HEK293T (cell line): ENCODE data around the gene RGS3.

ENCODE experiments used
- CTCF ChIA-PET: fragments of 350-600 bp; formaldehyde crosslinking; extraction: SDS; loops from one replicate; lab custom pipeline; 2021; ENCODE audit warnings: antibody characterized with exemption, inconsistent platforms; lab: Yijun Ruan, JAX
- POLR2A ChIA-PET: fragments of 350-600 bp; formaldehyde crosslinking; extraction: SDS; loops from one replicate; lab custom pipeline; 2020; ENCODE audit warnings: antibody characterized with exemption, inconsistent platforms; lab: Yijun Ruan, JAX
- DNase-seq: peaks from one replicate; pipeline ENCODE4 v3.0.0; 2012; ENCODE audit warnings: mixed read lengths; ENCODE audit errors: extremely low spot score
- ARNT ChIP-seq: fragments of 450-650 bp; IDR thresholded peaks from 2 replicates; pipeline ENCODE4 v1.6.1; 2017; ENCODE audit warnings: mild to moderate bottlenecking
- BHLHE40 ChIP-seq: fragments of 450-650 bp; IDR thresholded peaks from 2 replicates; pipeline ENCODE4 v1.6.1; 2016; ENCODE audit warnings: mild to moderate bottlenecking, moderate library complexity, borderline replicate concordance
- CTBP1 ChIP-seq: fragments of 450-650 bp; IDR thresholded peaks from 2 replicates; pipeline ENCODE4 v1.6.1; 2016; ENCODE audit warnings: borderline replicate concordance
- ELF4 ChIP-seq: fragments of 450-650 bp; IDR thresholded peaks from 2 replicates; pipeline ENCODE4 v1.6.1; 2017; ENCODE audit warnings: antibody characterized with exemption
- FOXA1 ChIP-seq: fragments of 450-650 bp; IDR thresholded peaks from 2 replicates; pipeline ENCODE4 v1.6.1; 2016; ENCODE audit warnings: mild to moderate bottlenecking
- FOXK2 ChIP-seq: fragments of 450-650 bp; IDR thresholded peaks from 2 replicates; pipeline ENCODE4 v1.6.1; 2016; ENCODE audit warnings: mild to moderate bottlenecking
- FOXM1 ChIP-seq: fragments of 450-650 bp; IDR thresholded peaks from 2 replicates; pipeline ENCODE4 v1.6.1; 2017; ENCODE audit warnings: mild to moderate bottlenecking, borderline replicate concordance
- HDGF ChIP-seq: fragments of 450-650 bp; IDR thresholded peaks from 2 replicates; pipeline ENCODE4 v1.6.1; 2017; ENCODE audit warnings: antibody characterized with exemption, borderline replicate concordance
- L3MBTL2 ChIP-seq: fragments of 450-650 bp; conservative IDR thresholded peaks from 2 replicates; pipeline ENCODE4 v1.6.1; 2016; ENCODE audit warnings: mild to moderate bottlenecking
- LEF1 ChIP-seq: fragments of 450-650 bp; IDR thresholded peaks from 2 replicates; pipeline ENCODE4 v1.6.1; 2017; ENCODE audit warnings: mild to moderate bottlenecking, borderline replicate concordance
- NFRKB ChIP-seq: fragments of 450-650 bp; IDR thresholded peaks from 2 replicates; pipeline ENCODE4 v1.6.1; 2016; ENCODE audit warnings: mild to moderate bottlenecking, moderate library complexity
- SP1 ChIP-seq: fragments of 450-650 bp; IDR thresholded peaks from 2 replicates; pipeline ENCODE4 v1.6.1; 2017
- SUZ12 ChIP-seq: fragments of 450-650 bp; IDR thresholded peaks from 2 replicates; pipeline ENCODE4 v1.6.1; 2016; ENCODE audit warnings: mild to moderate bottlenecking
- TARDBP ChIP-seq: fragments of 450-650 bp; IDR thresholded peaks from 2 replicates; pipeline ENCODE4 v1.6.1; 2016
- ZNF384 ChIP-seq: fragments of 450-650 bp; IDR thresholded peaks from 2 replicates; pipeline ENCODE4 v1.6.1; 2016
- TF ChIP-seq, protein P1 (sequence below): fragments of 450-650 bp; IDR thresholded peaks from 2 replicates; pipeline ENCODE4 v1.6.1; 2016

The RGS3 gene

GRCh38 chr9:113481176-113481787, 17.8 kb downstream of the RGS3 start:
- CTCF ChIA-PET = no interaction called here
- TF ChIP-seq FOXK2 (no peak), NFRKB (no peak), FOXA1 (no peak), HDGF (no peak), SP1 (no peak), BHLHE40 (no peak), L3MBTL2 (no peak), ELF4 (no peak), LEF1 (no peak), SUZ12 (no peak), CTBP1 (no peak), TARDBP (no peak), ZNF384 (no peak), FOXM1 (no peak), ARNT (no peak)
- TF ChIP-seq, protein P1, sequence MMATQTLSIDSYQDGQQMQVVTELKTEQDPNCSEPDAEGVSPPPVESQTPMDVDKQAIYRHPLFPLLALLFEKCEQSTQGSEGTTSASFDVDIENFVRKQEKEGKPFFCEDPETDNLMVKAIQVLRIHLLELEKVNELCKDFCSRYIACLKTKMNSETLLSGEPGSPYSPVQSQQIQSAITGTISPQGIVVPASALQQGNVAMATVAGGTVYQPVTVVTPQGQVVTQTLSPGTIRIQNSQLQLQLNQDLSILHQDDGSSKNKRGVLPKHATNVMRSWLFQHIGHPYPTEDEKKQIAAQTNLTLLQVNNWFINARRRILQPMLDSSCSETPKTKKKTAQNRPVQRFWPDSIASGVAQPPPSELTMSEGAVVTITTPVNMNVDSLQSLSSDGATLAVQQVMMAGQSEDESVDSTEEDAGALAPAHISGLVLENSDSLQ = no peak
- no peak for DNase-seq
- POLR2A ChIA-PET = no interaction called here

GRCh38 chr9:113482341-113482740, 18.8 kb downstream of the RGS3 start:
- CTCF ChIA-PET = no interaction called here
- POLR2A ChIA-PET = no interaction called here
- TF ChIP-seq CTBP1 = no peak
- TF ChIP-seq SUZ12 = no peak
- no peak for TF ChIP-seq NFRKB
- no peak for TF ChIP-seq L3MBTL2
- TF ChIP-seq LEF1 = no peak
- no peak for TF ChIP-seq FOXM1
- no peak for DNase-seq

DNA sequence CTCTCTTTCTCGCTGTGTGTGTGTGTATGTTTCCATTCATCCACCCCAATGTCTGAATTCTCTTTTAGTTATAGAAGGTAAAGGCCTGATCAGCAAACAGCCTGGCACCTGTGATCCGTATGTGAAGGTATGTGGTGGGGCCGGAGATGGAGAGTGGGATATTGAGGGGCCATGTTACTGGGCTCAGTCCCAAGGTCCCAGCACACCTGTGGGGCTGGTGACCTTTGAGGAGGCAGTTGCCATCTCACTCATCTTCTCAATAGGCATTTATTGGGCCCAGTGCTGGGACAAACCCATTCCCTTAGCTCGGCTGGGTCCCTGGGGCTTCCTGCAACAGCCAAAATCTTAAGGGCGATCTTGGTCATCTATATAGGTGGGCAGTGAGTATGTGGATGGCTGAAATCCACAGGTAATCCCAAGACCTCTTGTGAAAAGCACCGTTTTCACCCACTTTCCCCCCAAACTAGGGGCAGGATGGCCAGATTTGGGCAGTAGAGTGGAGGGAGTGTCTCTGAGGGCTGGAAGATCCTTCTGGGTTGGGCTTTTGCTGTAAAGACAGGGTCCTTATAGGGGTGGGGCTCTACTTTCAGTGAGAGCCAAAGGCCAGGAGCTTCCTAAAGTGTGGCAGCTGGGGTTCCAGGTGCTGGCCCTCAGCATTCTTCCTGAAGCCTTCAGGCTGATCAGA, 19.6 kb downstream of the RGS3 start:
- TF ChIP-seq FOXK2 (no peak), FOXM1 (no peak), ARNT (no peak), FOXA1 (no peak), SUZ12 (no peak), ZNF384 (no peak), HDGF (no peak), SP1 (no peak), NFRKB (no peak), LEF1 (no peak), BHLHE40 (no peak), TARDBP (no peak), ELF4 (no peak), L3MBTL2 (no peak), CTBP1 (no peak)
- TF ChIP-seq, protein P1 = no peak
- CTCF ChIA-PET = no interaction called here
- no peak for DNase-seq
- POLR2A ChIA-PET = no interaction called here

DNA sequence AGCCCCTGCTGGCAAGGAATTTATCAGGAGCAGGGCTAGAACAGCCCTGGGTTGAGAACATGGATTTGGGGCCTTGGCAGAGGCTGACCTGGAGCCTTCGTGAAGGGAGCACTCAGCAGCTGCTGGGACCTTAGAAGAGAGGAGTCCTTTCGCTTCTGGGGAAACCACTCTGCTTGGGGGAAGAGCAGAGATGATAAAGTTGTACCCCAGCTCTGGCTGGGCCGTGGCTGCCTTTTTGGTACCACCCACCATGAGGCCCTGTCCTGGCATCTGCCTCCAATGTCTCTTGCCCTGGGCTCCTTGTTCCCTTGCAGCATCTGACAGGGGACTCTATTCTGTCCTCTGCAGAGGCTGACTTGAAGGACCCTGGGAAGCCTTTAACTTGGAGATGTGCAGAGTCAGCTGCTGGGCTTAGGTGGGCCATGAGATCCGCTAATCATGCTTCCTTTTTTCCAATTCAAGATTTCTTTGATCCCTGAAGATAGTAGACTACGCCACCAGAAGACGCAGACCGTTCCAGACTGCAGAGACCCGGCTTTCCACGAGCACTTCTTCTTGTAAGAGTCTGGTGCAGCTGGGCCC, 20.2 kb downstream of the RGS3 start:
- TF ChIP-seq, protein P1 = no peak
- TF ChIP-seq ARNT (no peak), TARDBP (no peak), FOXK2 (no peak), ELF4 (no peak), L3MBTL2 (no peak), NFRKB (no peak), FOXM1 (no peak), ZNF384 (no peak), FOXA1 (no peak), LEF1 (no peak), HDGF (no peak), BHLHE40 (no peak)
- no peak for DNase-seq
- ChIA-PET CTCF (no interaction called here), POLR2A (no interaction called here)

- no peak for TF ChIP-seq L3MBTL2
- TF ChIP-seq LEF1 = no peak
- DNase-seq = no peak
- POLR2A ChIA-PET = no interaction called here
- CTCF ChIA-PET = no interaction called here
Measured at GRCh38 chr9:113484258-113484730, 20.8 kb downstream of the RGS3 start.

GRCh38 chr9:113485761-113486115, 22.2 kb downstream of the RGS3 start:
- no peak for DNase-seq
- CTCF ChIA-PET = interaction anchor here (0.8 kb wide), 1 partner anchor 9 kb away, joined by 3 read pairs; no protein-coding TSS in a partner anchor
- TF ChIP-seq L3MBTL2 (no peak), ARNT (no peak), FOXM1 (no peak), HDGF (no peak), LEF1 (no peak), FOXK2 (no peak), TARDBP (no peak), BHLHE40 (no peak), NFRKB (no peak), FOXA1 (no peak)
- POLR2A ChIA-PET = no interaction called here
